ENCODE measurements around the gene TMEM201.
"Not testable (repeated sequence)": the region's sequence is repeated elsewhere in the genome, so short reads cannot be mapped to it uniquely, and the experiment has no call there.

The TMEM201 gene

GRCh38 chr1:9570886-9571529, 17.7 kb upstream of the TMEM201 start:
- not testable (repeated sequence) for H2AK5ac ChIP-seq (ENCODE audit: low read length); H3K9ac ChIP-seq (ENCODE audit: low read length); H3K4me2 ChIP-seq (ENCODE audit: low read length); H3K79me2 ChIP-seq (ENCODE audit: control insufficient read depth, insufficient read depth, low read length); H3K4ac ChIP-seq (ENCODE audit: low read depth, low read length); H3K27me3 ChIP-seq (ENCODE audit: insufficient read depth, low read length, poor library complexity); H3K23ac ChIP-seq (ENCODE audit: low read length); H3K36me3 ChIP-seq (ENCODE audit: control insufficient read depth, insufficient read depth, low read length); H2BK5ac ChIP-seq (ENCODE audit: low read length); DNase-seq; H2BK15ac ChIP-seq (replicated peaks; ENCODE audit: low read depth); H3K79me1 ChIP-seq (ENCODE audit: low read length); H3K4me1 ChIP-seq (ENCODE audit: control insufficient read depth, low read depth, low read length); H4K5ac ChIP-seq (ENCODE audit: low read length); H3K27ac ChIP-seq (ENCODE audit: low read depth, low read length); H3K18ac ChIP-seq (ENCODE audit: low read length); H3K4me3 ChIP-seq (ENCODE audit: low read length); H3K56ac ChIP-seq (ENCODE audit: low read length); H2BK120ac ChIP-seq (ENCODE audit: low read depth, low read length); H4K8ac ChIP-seq (ENCODE audit: low read depth, low read length)
- no CpG with 5 or more reads among the region's 16 CpGs for WGBS (ENCODE audit: extremely low coverage, insufficient coverage, low lambda C conversion rate)

GRCh38 chr1:9573723-9574122, 15.0 kb upstream of the TMEM201 start:
- no peak overlapping the region for H4K5ac ChIP-seq (ENCODE audit: low read length)
- no peak overlapping the region for H3K23ac ChIP-seq (ENCODE audit: low read length)
- H3K4me2 ChIP-seq (ENCODE audit: low read length) = no peak overlapping the region
- no peak overlapping the region for H3K18ac ChIP-seq (ENCODE audit: low read length)
- no peak overlapping the region for H4K8ac ChIP-seq (ENCODE audit: low read depth, low read length)
- no peak overlapping the region for H3K56ac ChIP-seq (ENCODE audit: low read length)
- H3K27me3 ChIP-seq (ENCODE audit: insufficient read depth, low read length, poor library complexity) = no peaks in the 10 kb centered on the region
- H3K9ac ChIP-seq (ENCODE audit: low read length) = no peak overlapping the region
- no peak overlapping the region for H2BK120ac ChIP-seq (ENCODE audit: low read depth, low read length)
- no peak overlapping the region for H2BK5ac ChIP-seq (ENCODE audit: low read length)
- no peak overlapping the region for H3K4ac ChIP-seq (ENCODE audit: low read depth, low read length)
- H3K4me1 ChIP-seq (ENCODE audit: control insufficient read depth, low read depth, low read length) = no peaks in the 10 kb centered on the region
- H3K36me3 ChIP-seq (ENCODE audit: control insufficient read depth, insufficient read depth, low read length) = peaks cover 3% of the 10 kb centered on the region
- peak; percentile 67 for DNase-seq
- no peak overlapping the region for H2BK15ac ChIP-seq (replicated peaks; ENCODE audit: low read depth)
- no CpG with 5 or more reads among the region's 2 CpGs for WGBS (ENCODE audit: extremely low coverage, insufficient coverage, low lambda C conversion rate)
- no peaks in the 10 kb centered on the region for H3K79me2 ChIP-seq (ENCODE audit: control insufficient read depth, insufficient read depth, low read length)
- no peaks in the 10 kb centered on the region for H3K79me1 ChIP-seq (ENCODE audit: low read length)
- no peak overlapping the region for H3K4me3 ChIP-seq (ENCODE audit: low read length)
- no peak overlapping the region for H2AK5ac ChIP-seq (ENCODE audit: low read length)
- H3K27ac ChIP-seq (ENCODE audit: low read depth, low read length) = no peak overlapping the region

GRCh38 chr1:9575486-9575885, 13.2 kb upstream of the TMEM201 start:
- H3K4me3 ChIP-seq (ENCODE audit: low read length) = no peak overlapping the region
- no peak overlapping the region for H2BK120ac ChIP-seq (ENCODE audit: low read depth, low read length)
- H2AK5ac ChIP-seq (ENCODE audit: low read length) = no peak overlapping the region
- no peaks in the 10 kb centered on the region for H3K27me3 ChIP-seq (ENCODE audit: insufficient read depth, low read length, poor library complexity)
- H3K4me1 ChIP-seq (ENCODE audit: control insufficient read depth, low read depth, low read length) = no peaks in the 10 kb centered on the region
- H3K18ac ChIP-seq (ENCODE audit: low read length) = no peak overlapping the region
- no peak overlapping the region for H2BK15ac ChIP-seq (replicated peaks; ENCODE audit: low read depth)
- H3K4ac ChIP-seq (ENCODE audit: low read depth, low read length) = no peak overlapping the region
- no peak for DNase-seq
- H3K79me1 ChIP-seq (ENCODE audit: low read length) = no peaks in the 10 kb centered on the region
- no peak overlapping the region for H3K56ac ChIP-seq (ENCODE audit: low read length)
- H3K4me2 ChIP-seq (ENCODE audit: low read length) = no peak overlapping the region
- no peak overlapping the region for H3K9ac ChIP-seq (ENCODE audit: low read length)
- H3K79me2 ChIP-seq (ENCODE audit: control insufficient read depth, insufficient read depth, low read length) = no peaks in the 10 kb centered on the region
- H3K36me3 ChIP-seq (ENCODE audit: control insufficient read depth, insufficient read depth, low read length) = peaks cover 3% of the 10 kb centered on the region
- no peak overlapping the region for H4K5ac ChIP-seq (ENCODE audit: low read length)
- no peak overlapping the region for H3K27ac ChIP-seq (ENCODE audit: low read depth, low read length)
- no peak overlapping the region for H4K8ac ChIP-seq (ENCODE audit: low read depth, low read length)
- no CpG with 5 or more reads among the region's 6 CpGs for WGBS (ENCODE audit: extremely low coverage, insufficient coverage, low lambda C conversion rate)
- H2BK5ac ChIP-seq (ENCODE audit: low read length) = no peak overlapping the region
- no peak overlapping the region for H3K23ac ChIP-seq (ENCODE audit: low read length)

GRCh38 chr1:9576903-9577302, 11.8 kb upstream of the TMEM201 start:
- no CpG with 5 or more reads among the region's 6 CpGs for WGBS (ENCODE audit: extremely low coverage, insufficient coverage, low lambda C conversion rate)
- Histone ChIP-seq H3K9ac (ENCODE audit: low read length) (no peak overlapping the region), H3K27ac (ENCODE audit: low read depth, low read length) (no peak overlapping the region), H2AK5ac (ENCODE audit: low read length) (no peak overlapping the region), H3K23ac (ENCODE audit: low read length) (no peak overlapping the region), H3K4me1 (ENCODE audit: control insufficient read depth, low read depth, low read length) (no peaks in the 10 kb centered on the region), H3K4me3 (ENCODE audit: low read length) (no peak overlapping the region), H3K79me2 (ENCODE audit: control insufficient read depth, insufficient read depth, low read length) (no peaks in the 10 kb centered on the region), H4K8ac (ENCODE audit: low read depth, low read length) (no peak overlapping the region), H3K4me2 (ENCODE audit: low read length) (no peak overlapping the region), H3K56ac (ENCODE audit: low read length) (no peak overlapping the region), H3K36me3 (ENCODE audit: control insufficient read depth, insufficient read depth, low read length) (peaks cover 5% of the 10 kb centered on the region), H2BK15ac (replicated peaks; ENCODE audit: low read depth) (no peak overlapping the region), H3K4ac (ENCODE audit: low read depth, low read length) (no peak overlapping the region), H2BK5ac (ENCODE audit: low read length) (no peak overlapping the region), H3K79me1 (ENCODE audit: low read length) (no peaks in the 10 kb centered on the region), H3K18ac (ENCODE audit: low read length) (no peak overlapping the region), H2BK120ac (ENCODE audit: low read depth, low read length) (no peak overlapping the region), H3K27me3 (ENCODE audit: insufficient read depth, low read length, poor library complexity) (no peaks in the 10 kb centered on the region), H4K5ac (ENCODE audit: low read length) (no peak overlapping the region)
- no peak for DNase-seq

- H4K5ac ChIP-seq (ENCODE audit: low read length) = no peak overlapping the region
- H3K27ac ChIP-seq (ENCODE audit: low read depth, low read length) = no peak overlapping the region
- H4K8ac ChIP-seq (ENCODE audit: low read depth, low read length) = no peak overlapping the region
- DNase-seq = no peak
- no peak overlapping the region for H3K4me2 ChIP-seq (ENCODE audit: low read length)
- no peaks in the 10 kb centered on the region for H3K79me1 ChIP-seq (ENCODE audit: low read length)
- H3K27me3 ChIP-seq (ENCODE audit: insufficient read depth, low read length, poor library complexity) = no peaks in the 10 kb centered on the region
- no peak overlapping the region for H3K4me3 ChIP-seq (ENCODE audit: low read length)
- H3K56ac ChIP-seq (ENCODE audit: low read length) = no peak overlapping the region
- H2BK15ac ChIP-seq (replicated peaks; ENCODE audit: low read depth) = no peak overlapping the region
- H3K4ac ChIP-seq (ENCODE audit: low read depth, low read length) = no peak overlapping the region
- WGBS (ENCODE audit: extremely low coverage, insufficient coverage, low lambda C conversion rate) = no CpG with 5 or more reads among the region's 5 CpGs
- H3K23ac ChIP-seq (ENCODE audit: low read length) = no peak overlapping the region
- H2BK5ac ChIP-seq (ENCODE audit: low read length) = no peak overlapping the region
- H2BK120ac ChIP-seq (ENCODE audit: low read depth, low read length) = no peak overlapping the region
- no peak overlapping the region for H3K9ac ChIP-seq (ENCODE audit: low read length)
- no peak overlapping the region for H2AK5ac ChIP-seq (ENCODE audit: low read length)
- H3K18ac ChIP-seq (ENCODE audit: low read length) = no peak overlapping the region
- H3K4me1 ChIP-seq (ENCODE audit: control insufficient read depth, low read depth, low read length) = no peaks in the 10 kb centered on the region
- H3K36me3 ChIP-seq (ENCODE audit: control insufficient read depth, insufficient read depth, low read length) = peaks cover 5% of the 10 kb centered on the region
- H3K79me2 ChIP-seq (ENCODE audit: control insufficient read depth, insufficient read depth, low read length) = no peaks in the 10 kb centered on the region
Observed at GRCh38 chr1:9577423-9577822, 11.3 kb upstream of the TMEM201 start.

- Histone ChIP-seq H3K36me3 (ENCODE audit: control insufficient read depth, insufficient read depth, low read length) (peaks cover 5% of the 10 kb centered on the region), H3K4ac (ENCODE audit: low read depth, low read length) (no peak overlapping the region), H3K27ac (ENCODE audit: low read depth, low read length) (no peak overlapping the region), H3K79me2 (ENCODE audit: control insufficient read depth, insufficient read depth, low read length) (no peaks in the 10 kb centered on the region), H3K4me2 (ENCODE audit: low read length) (no peak overlapping the region), H3K4me3 (ENCODE audit: low read length) (no peak overlapping the region), H2BK120ac (ENCODE audit: low read depth, low read length) (no peak overlapping the region), H3K56ac (ENCODE audit: low read length) (no peak overlapping the region), H4K8ac (ENCODE audit: low read depth, low read length) (no peak overlapping the region), H3K27me3 (ENCODE audit: insufficient read depth, low read length, poor library complexity) (no peaks in the 10 kb centered on the region), H2BK5ac (ENCODE audit: low read length) (no peak overlapping the region), H3K9ac (ENCODE audit: low read length) (no peak overlapping the region), H4K5ac (ENCODE audit: low read length) (no peak overlapping the region), H3K79me1 (ENCODE audit: low read length) (no peaks in the 10 kb centered on the region), H3K18ac (ENCODE audit: low read length) (no peak overlapping the region), H2AK5ac (ENCODE audit: low read length) (no peak overlapping the region), H3K23ac (ENCODE audit: low read length) (no peak overlapping the region), H2BK15ac (replicated peaks; ENCODE audit: low read depth) (no peak overlapping the region), H3K4me1 (ENCODE audit: control insufficient read depth, low read depth, low read length) (no peaks in the 10 kb centered on the region)
- WGBS (ENCODE audit: extremely low coverage, insufficient coverage, low lambda C conversion rate) = no CpG with 5 or more reads among the region's 2 CpGs
- DNase-seq = no peak
Observed at GRCh38 chr1:9580942-9581341, 7.8 kb upstream of the TMEM201 start.

Data from mesendoderm (in vitro differentiated cells).